Neural progenitor cell (in vitro differentiated cells): ENCODE results near the gene MYL3.

Experiments used
- CTCF ChIP-seq: fragments of 200-600 bp; sonication (generic); IDR thresholded peaks from 2 replicates; pipeline ENCODE4 v1.5.1; 2017; ENCODE audit warnings: antibody characterized with exemption, mild to moderate bottlenecking
- EZH2 ChIP-seq: fragments of 200-600 bp; sonication (generic); IDR thresholded peaks from 2 replicates; pipeline ENCODE4 v1.6.1; 2017; ENCODE audit warnings: antibody characterized with exemption, mild to moderate bottlenecking, moderate library complexity
- EZH2phosphoT487 ChIP-seq: fragments of 200-600 bp; sonication (generic); IDR thresholded peaks from 2 replicates; pipeline ENCODE4 v1.6.1; 2017; ENCODE audit warnings: antibody characterized with exemption

- TF ChIP-seq CTCF (no peak), EZH2 (no peak), EZH2phosphoT487 (no peak)
Observed at GRCh38 chr3:46854555-46854991, 8.7 kb downstream of the MYL3 start.
